HCT116 (cell line): ENCODE data around the gene LRFN2. TPM values are rescaled to one million over a fixed set of nuclear protein-coding genes. Genes with fewer than 3 reads are reported as not detected.

Experiments used
- ATAC-seq: fragments of 200-7000 bp; cut with Tn5 transposase; 2 replicates; pipeline ENCODE4 v1.9.1; 2020; ENCODE audit warnings: mild to moderate bottlenecking, moderate library complexity
- BruUV-seq: library from RNA; stranded (reverse); fragments of 400-500 nt; replicated peaks from 2 replicates; lab custom pipeline; 2021; lab: Mats Ljungman, UMichigan
- CTCF ChIA-PET: fragments of 300-600 bp; sonication (Branson Sonifier 250); formaldehyde crosslinking; loops from one replicate; lab custom pipeline; 2021; ENCODE audit warnings: antibody characterized with exemption; lab: Charles Lee
- POLR2A ChIA-PET: fragments of 300-600, 350-600 bp; sonication (Branson Sonifier 250); formaldehyde crosslinking; loops from one replicate; lab custom pipeline; 2021; ENCODE audit warnings: antibody characterized with exemption; lab: Charles Lee
- RAD21 ChIA-PET, 2 experiments: fragments of 300-600 bp; sonication (Branson Sonifier 250); formaldehyde crosslinking; loops; one replicate each; lab custom pipeline; 2023; ENCODE audit warnings: low total read pairs in 2 of 2; ENCODE audit not compliant: uncharacterized antibody in 2 of 2, unreplicated experiment in 2 of 2, low non-redundant PET in 1 of 2; lab: Charles Lee
- DNase-seq: peaks from one replicate; pipeline ENCODE4 v3.0.0-alpha.2; 2010; ENCODE audit warnings: low read depth, low spot score
- H2AFZ ChIP-seq: fragments of 200-600 bp; shearing (Covaris generic), sonication (generic); 2 replicates; pipeline ENCODE4 v1.6.1; 2017; ENCODE audit warnings: low read depth, mixed run types, mixed read lengths, antibody characterized with exemption, low read length; ENCODE audit not compliant: poor library complexity, severe bottlenecking
- H3K27ac ChIP-seq: 2 replicates; pipeline ENCODE4 v1.5.1; 2012; ENCODE audit warnings: low read depth, low read length
- H3K27me3 ChIP-seq: fragments of 200-600 bp; sonication (generic); 2 replicates; pipeline ENCODE4 v1.6.1; 2016; ENCODE audit warnings: mixed run types, low read length, mixed read lengths; ENCODE audit not compliant: insufficient read depth
- H3K36me3 ChIP-seq, 2 experiments: fragments of 200-500 bp in 1 of 2; fragments of 200-600 bp in 1 of 2; sonication (Bioruptor generic) in 1 of 2; sonication (generic) in 1 of 2; 2 replicates each; pipeline versions ENCODE4 v1.5.1 to v1.6.1; 2014 to 2016; ENCODE audit warnings: low read length in 2 of 2, inconsistent platforms in 1 of 2, mixed read lengths in 1 of 2, mixed run types in 1 of 2; ENCODE audit not compliant: insufficient read depth in 2 of 2, control insufficient read depth in 1 of 2
- H3K4me1 ChIP-seq, 2 experiments: fragments of 200-600 bp in 1 of 2; sonication (generic) in 1 of 2; 2 replicates each; pipeline versions ENCODE4 v1.5.1 to v1.6.1; 2012 to 2017; ENCODE audit warnings: low read length in 2 of 2, inconsistent platforms in 1 of 2, mild to moderate bottlenecking in 1 of 2, mixed read lengths in 1 of 2, mixed run types in 1 of 2, moderate library complexity in 1 of 2; ENCODE audit not compliant: insufficient read depth in 2 of 2, control insufficient read depth in 1 of 2
- H3K4me2 ChIP-seq: fragments of 200-600 bp; sonication (generic); 2 replicates; pipeline ENCODE4 v1.6.1; 2017; ENCODE audit warnings: mixed run types, low read length, mixed read lengths
- H3K4me3 ChIP-seq, 2 experiments: fragments of 200-600 bp in 1 of 2; sonication (generic) in 1 of 2; replicated peaks in 1 of 2; 2 replicates each; pipeline ENCODE4 v1.5.1; 2011 to 2016; ENCODE audit warnings: low read length in 2 of 2, control low read depth in 1 of 2, low read depth in 1 of 2, mild to moderate bottlenecking in 1 of 2, mixed read lengths in 1 of 2, mixed run types in 1 of 2
- H3K79me2 ChIP-seq: fragments of 200-600 bp; sonication (generic); 2 replicates; pipeline ENCODE4 v1.6.1; 2017; ENCODE audit warnings: mild to moderate bottlenecking, mixed run types, low read length, moderate library complexity, mixed read lengths; ENCODE audit not compliant: insufficient read depth
- H3K9ac ChIP-seq: fragments of 200-600 bp; sonication (generic); 2 replicates; pipeline ENCODE4 v1.6.1; 2016; ENCODE audit warnings: low read length, mixed read lengths
- H3K9me2 ChIP-seq: fragments of 200-600 bp; sonication (generic), shearing (Covaris generic); 2 replicates; pipeline ENCODE4 v1.6.1; 2017; ENCODE audit warnings: mixed run types, mild to moderate bottlenecking, moderate library complexity; ENCODE audit not compliant: insufficient read depth
- H3K9me3 ChIP-seq, 2 experiments: fragments of 200-500 bp in 1 of 2; fragments of 200-600 bp in 1 of 2; sonication (Bioruptor generic) in 1 of 2; sonication (generic) in 1 of 2; 2 replicates each; pipeline ENCODE4 v1.6.1; 2014 to 2017; ENCODE audit warnings: low read length in 2 of 2, mixed read lengths in 2 of 2, inconsistent platforms in 1 of 2, low read depth in 1 of 2, mild to moderate bottlenecking in 1 of 2, mixed run types in 1 of 2, moderate library complexity in 1 of 2; ENCODE audit not compliant: control insufficient read depth in 1 of 2, insufficient read depth in 1 of 2
- H4K20me1 ChIP-seq: fragments of 200-600 bp; sonication (generic), shearing (Covaris generic); 2 replicates; pipeline ENCODE4 v1.6.1; 2017; ENCODE audit warnings: mixed run types, mild to moderate bottlenecking, moderate library complexity; ENCODE audit not compliant: insufficient read depth
- CBX3 ChIP-seq: IDR thresholded peaks from 2 replicates; pipeline ENCODE4 v1.6.1; 2012; ENCODE audit warnings: low read depth
- CEBPB ChIP-seq: IDR thresholded peaks from 2 replicates; pipeline ENCODE4 v1.6.1; 2012; ENCODE audit warnings: low read depth
- EGR1 ChIP-seq: IDR thresholded peaks from 2 replicates; pipeline ENCODE4 v1.6.1; 2012; ENCODE audit warnings: low read depth
- EZH2phosphoT487 ChIP-seq: fragments of 200-600 bp; IDR thresholded peaks from 2 replicates; pipeline ENCODE4 v1.6.1; 2018; ENCODE audit warnings: antibody characterized with exemption, borderline replicate concordance
- FOSL1 ChIP-seq: IDR thresholded peaks from 2 replicates; pipeline ENCODE4 v1.6.1; 2012; ENCODE audit warnings: low read depth
- JUND ChIP-seq: IDR thresholded peaks from 2 replicates; pipeline ENCODE4 v1.6.1; 2012
- MAX ChIP-seq: IDR thresholded peaks from 2 replicates; pipeline ENCODE4 v1.6.1; 2012
- POLR2AphosphoS5 ChIP-seq: IDR thresholded peaks from 2 replicates; pipeline ENCODE4 v1.6.1; 2011; ENCODE audit warnings: mild to moderate bottlenecking, low read depth, low read length, moderate library complexity
- SIN3A ChIP-seq: IDR thresholded peaks from 2 replicates; pipeline ENCODE4 v1.6.1; 2012; ENCODE audit warnings: low read depth
- YY1 ChIP-seq: IDR thresholded peaks from 2 replicates; pipeline ENCODE4 v1.6.1; 2011; ENCODE audit warnings: low read length, low read depth, moderate library complexity, mild to moderate bottlenecking; ENCODE audit not compliant: insufficient replicate concordance; ENCODE audit errors: extremely low read depth
- ZNF274 ChIP-seq: fragments of 200-500 bp; sonication (Bioruptor generic); IDR thresholded peaks from 2 replicates; pipeline ENCODE4 v1.6.1; 2014; ENCODE audit warnings: mild to moderate bottlenecking, low read depth, low read length, inconsistent platforms
- intact Hi-C: fragments of 100-400 bp; cut with micrococcal nuclease; formaldehyde crosslinking; loops from 2 replicates; pipeline ENCODE4 v1.10.0; 2022
- total RNA-seq: library from RNA; stranded (reverse); gene quantifications from one replicate; pipeline ENCODE4 v1.2.1, GENCODE V29; 2021; ENCODE audit not compliant: unreplicated experiment
- TF ChIP-seq, protein P1 (sequence below): IDR thresholded peaks from 2 replicates; pipeline ENCODE4 v1.6.1; 2012; ENCODE audit warnings: low read depth
- TF ChIP-seq, protein P2 (sequence below), 3 experiments: fragments of 200-600 bp in 1 of 3; sonication (generic) in 1 of 3; IDR thresholded peaks in 2 of 3; conservative IDR thresholded peaks in 1 of 3; 2 replicates each; pipeline ENCODE4 v1.5.1; 2012 to 2017; ENCODE audit warnings: low read depth in 2 of 3, low read length in 2 of 3, antibody characterized with exemption in 1 of 3, borderline replicate concordance in 1 of 3, control low read depth in 1 of 3, mild to moderate bottlenecking in 1 of 3, mixed read lengths in 1 of 3, mixed run types in 1 of 3, moderate library complexity in 1 of 3; ENCODE audit not compliant: insufficient read depth in 1 of 3
- TF ChIP-seq, protein P3 (sequence below): IDR thresholded peaks from 2 replicates; pipeline ENCODE4 v1.6.1; 2011; ENCODE audit warnings: mild to moderate bottlenecking, low read length, moderate library complexity; ENCODE audit not compliant: insufficient replicate concordance; ENCODE audit errors: extremely low read depth
- TF ChIP-seq, protein P4 (sequence below): IDR thresholded peaks from 2 replicates; pipeline ENCODE4 v1.6.1; 2012

LRFN2 gene
- total RNA-seq, 1 experiment from 2014 or later: not detected

- TF ChIP-seq MAX (no peak), CEBPB (no peak), JUND (no peak), ZNF274 (no peak)
- TF ChIP-seq, protein P1, sequence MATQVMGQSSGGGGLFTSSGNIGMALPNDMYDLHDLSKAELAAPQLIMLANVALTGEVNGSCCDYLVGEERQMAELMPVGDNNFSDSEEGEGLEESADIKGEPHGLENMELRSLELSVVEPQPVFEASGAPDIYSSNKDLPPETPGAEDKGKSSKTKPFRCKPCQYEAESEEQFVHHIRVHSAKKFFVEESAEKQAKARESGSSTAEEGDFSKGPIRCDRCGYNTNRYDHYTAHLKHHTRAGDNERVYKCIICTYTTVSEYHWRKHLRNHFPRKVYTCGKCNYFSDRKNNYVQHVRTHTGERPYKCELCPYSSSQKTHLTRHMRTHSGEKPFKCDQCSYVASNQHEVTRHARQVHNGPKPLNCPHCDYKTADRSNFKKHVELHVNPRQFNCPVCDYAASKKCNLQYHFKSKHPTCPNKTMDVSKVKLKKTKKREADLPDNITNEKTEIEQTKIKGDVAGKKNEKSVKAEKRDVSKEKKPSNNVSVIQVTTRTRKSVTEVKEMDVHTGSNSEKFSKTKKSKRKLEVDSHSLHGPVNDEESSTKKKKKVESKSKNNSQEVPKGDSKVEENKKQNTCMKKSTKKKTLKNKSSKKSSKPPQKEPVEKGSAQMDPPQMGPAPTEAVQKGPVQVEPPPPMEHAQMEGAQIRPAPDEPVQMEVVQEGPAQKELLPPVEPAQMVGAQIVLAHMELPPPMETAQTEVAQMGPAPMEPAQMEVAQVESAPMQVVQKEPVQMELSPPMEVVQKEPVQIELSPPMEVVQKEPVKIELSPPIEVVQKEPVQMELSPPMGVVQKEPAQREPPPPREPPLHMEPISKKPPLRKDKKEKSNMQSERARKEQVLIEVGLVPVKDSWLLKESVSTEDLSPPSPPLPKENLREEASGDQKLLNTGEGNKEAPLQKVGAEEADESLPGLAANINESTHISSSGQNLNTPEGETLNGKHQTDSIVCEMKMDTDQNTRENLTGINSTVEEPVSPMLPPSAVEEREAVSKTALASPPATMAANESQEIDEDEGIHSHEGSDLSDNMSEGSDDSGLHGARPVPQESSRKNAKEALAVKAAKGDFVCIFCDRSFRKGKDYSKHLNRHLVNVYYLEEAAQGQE: no peak
- TF ChIP-seq, all 23 proteins: peak for 0
Measured at GRCh38 chr6:40516429-40516828, 70.7 kb downstream of the LRFN2 start (continued).

DNA sequence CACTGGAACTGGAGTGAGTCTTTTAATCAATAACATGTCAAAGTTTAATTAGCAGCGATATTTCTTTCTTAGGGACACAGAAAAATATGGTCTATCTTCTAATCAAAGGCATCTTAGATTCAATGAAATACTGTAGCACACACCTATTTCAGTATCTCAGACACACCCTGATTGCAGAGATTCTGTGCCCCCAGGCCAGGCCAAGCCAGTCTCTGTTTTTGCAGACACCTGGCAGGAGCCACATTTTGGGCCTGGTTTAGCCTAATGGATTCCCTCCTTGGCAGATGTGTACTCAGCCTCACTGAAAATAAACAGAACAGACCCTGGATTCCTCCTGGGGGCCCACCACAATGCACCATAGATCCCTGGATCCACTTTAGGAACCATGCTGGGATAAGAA, 74.8 kb downstream of the LRFN2 start:
- Histone ChIP-seq H2AFZ (no peak overlapping the region), H3K27ac (no peak overlapping the region), H3K79me2 (no peaks in the 10 kb centered on the region), H3K4me1 (no peaks in the 10 kb centered on the region), H3K9me2 (no peaks in the 10 kb centered on the region), H3K27me3 (0 out of 2 replicates have a peak, but pooled peaks cover under 1% of the 10 kb centered on the region), H3K36me3 (no peaks in the 10 kb centered on the region), H4K20me1 (no peaks in the 10 kb centered on the region), H3K9me3 (no peaks in the 10 kb centered on the region), H3K4me2 (no peak overlapping the region), H3K4me3 (no peak overlapping the region), H3K9ac (no peak overlapping the region)
- BruUV-seq: no TSS peak
- RAD21 ChIA-PET: no interaction called here
- TF ChIP-seq, protein P2, sequence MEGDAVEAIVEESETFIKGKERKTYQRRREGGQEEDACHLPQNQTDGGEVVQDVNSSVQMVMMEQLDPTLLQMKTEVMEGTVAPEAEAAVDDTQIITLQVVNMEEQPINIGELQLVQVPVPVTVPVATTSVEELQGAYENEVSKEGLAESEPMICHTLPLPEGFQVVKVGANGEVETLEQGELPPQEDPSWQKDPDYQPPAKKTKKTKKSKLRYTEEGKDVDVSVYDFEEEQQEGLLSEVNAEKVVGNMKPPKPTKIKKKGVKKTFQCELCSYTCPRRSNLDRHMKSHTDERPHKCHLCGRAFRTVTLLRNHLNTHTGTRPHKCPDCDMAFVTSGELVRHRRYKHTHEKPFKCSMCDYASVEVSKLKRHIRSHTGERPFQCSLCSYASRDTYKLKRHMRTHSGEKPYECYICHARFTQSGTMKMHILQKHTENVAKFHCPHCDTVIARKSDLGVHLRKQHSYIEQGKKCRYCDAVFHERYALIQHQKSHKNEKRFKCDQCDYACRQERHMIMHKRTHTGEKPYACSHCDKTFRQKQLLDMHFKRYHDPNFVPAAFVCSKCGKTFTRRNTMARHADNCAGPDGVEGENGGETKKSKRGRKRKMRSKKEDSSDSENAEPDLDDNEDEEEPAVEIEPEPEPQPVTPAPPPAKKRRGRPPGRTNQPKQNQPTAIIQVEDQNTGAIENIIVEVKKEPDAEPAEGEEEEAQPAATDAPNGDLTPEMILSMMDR (IDR thresholded peaks at IDR 0.05 in 2 of 3, conservative IDR thresholded peaks at IDR 0.05 in 1 of 3; ENCODE audit: borderline replicate concordance in 1 of 3, insufficient read depth in 1 of 3, low read depth in 2 of 3, low read length in 2 of 3): no peak
- no peak for TF ChIP-seq FOSL1
- no peak for TF ChIP-seq POLR2AphosphoS5
- no peak for TF ChIP-seq ZNF274
- TF ChIP-seq YY1: no peak
- no peak for TF ChIP-seq SIN3A
- TF ChIP-seq, protein P3, sequence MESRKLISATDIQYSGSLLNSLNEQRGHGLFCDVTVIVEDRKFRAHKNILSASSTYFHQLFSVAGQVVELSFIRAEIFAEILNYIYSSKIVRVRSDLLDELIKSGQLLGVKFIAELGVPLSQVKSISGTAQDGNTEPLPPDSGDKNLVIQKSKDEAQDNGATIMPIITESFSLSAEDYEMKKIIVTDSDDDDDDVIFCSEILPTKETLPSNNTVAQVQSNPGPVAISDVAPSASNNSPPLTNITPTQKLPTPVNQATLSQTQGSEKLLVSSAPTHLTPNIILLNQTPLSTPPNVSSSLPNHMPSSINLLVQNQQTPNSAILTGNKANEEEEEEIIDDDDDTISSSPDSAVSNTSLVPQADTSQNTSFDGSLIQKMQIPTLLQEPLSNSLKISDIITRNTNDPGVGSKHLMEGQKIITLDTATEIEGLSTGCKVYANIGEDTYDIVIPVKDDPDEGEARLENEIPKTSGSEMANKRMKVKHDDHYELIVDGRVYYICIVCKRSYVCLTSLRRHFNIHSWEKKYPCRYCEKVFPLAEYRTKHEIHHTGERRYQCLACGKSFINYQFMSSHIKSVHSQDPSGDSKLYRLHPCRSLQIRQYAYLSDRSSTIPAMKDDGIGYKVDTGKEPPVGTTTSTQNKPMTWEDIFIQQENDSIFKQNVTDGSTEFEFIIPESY: no peak
- TF ChIP-seq EGR1: no peak
- TF ChIP-seq, protein P4, sequence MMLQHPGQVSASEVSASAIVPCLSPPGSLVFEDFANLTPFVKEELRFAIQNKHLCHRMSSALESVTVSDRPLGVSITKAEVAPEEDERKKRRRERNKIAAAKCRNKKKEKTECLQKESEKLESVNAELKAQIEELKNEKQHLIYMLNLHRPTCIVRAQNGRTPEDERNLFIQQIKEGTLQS: no peak
- no peak for TF ChIP-seq EZH2phosphoT487
- no peak for TF ChIP-seq CBX3
- no peak for ATAC-seq
- intact Hi-C loops: no loop called here
- DNase-seq: no peak
- POLR2A ChIA-PET: no interaction called here
- CTCF ChIA-PET: no interaction called here
